Neutrophil (primary cell): ENCODE measurements around the gene ACBD6.

Experiments used
- H3K27ac ChIP-seq: fragments of 200-600 bp; sonication (generic); 2 replicates; pipeline ENCODE4 v1.5.1; 2016; ENCODE audit warnings: mild to moderate bottlenecking, moderate library complexity
- H3K27me3 ChIP-seq: fragments of 200-600 bp; sonication (generic); 2 replicates; pipeline ENCODE4 v1.6.0; 2016; ENCODE audit warnings: mild to moderate bottlenecking
- H3K36me3 ChIP-seq: fragments of 200-600 bp; sonication (generic); 2 replicates; pipeline ENCODE4 v1.5.1; 2017
- H3K4me1 ChIP-seq, 2 experiments: fragments of 200-600 bp in 1 of 2; sonication (generic) in 1 of 2; 1 replicate in 1 of 2; 2 replicates in 1 of 2; pipeline versions ENCODE4 v1.5.1 to v1.6.1; 2013 to 2016; ENCODE audit warnings: low read depth in 1 of 2, low read length in 1 of 2, mild to moderate bottlenecking in 1 of 2, moderate library complexity in 1 of 2; ENCODE audit not compliant: control insufficient read depth in 1 of 2, insufficient read depth in 1 of 2
- H3K4me3 ChIP-seq, 2 experiments: fragments of 200-600 bp in 1 of 2; sonication (generic) in 1 of 2; 1 replicate in 1 of 2; 2 replicates in 1 of 2; pipeline ENCODE4 v1.5.1; 2013 to 2016; ENCODE audit warnings: low read depth in 1 of 2, low read length in 1 of 2, mild to moderate bottlenecking in 1 of 2, moderate library complexity in 1 of 2
- H3K9me3 ChIP-seq: fragments of 200-600 bp; sonication (generic); 2 replicates; pipeline ENCODE4 v1.5.1; 2016
- TF ChIP-seq, protein P1 (sequence below): fragments of 200-600 bp; sonication (generic); IDR thresholded peaks from 2 replicates; pipeline ENCODE4 v1.5.1; 2016; ENCODE audit warnings: antibody characterized with exemption

The ACBD6 gene

DNA sequence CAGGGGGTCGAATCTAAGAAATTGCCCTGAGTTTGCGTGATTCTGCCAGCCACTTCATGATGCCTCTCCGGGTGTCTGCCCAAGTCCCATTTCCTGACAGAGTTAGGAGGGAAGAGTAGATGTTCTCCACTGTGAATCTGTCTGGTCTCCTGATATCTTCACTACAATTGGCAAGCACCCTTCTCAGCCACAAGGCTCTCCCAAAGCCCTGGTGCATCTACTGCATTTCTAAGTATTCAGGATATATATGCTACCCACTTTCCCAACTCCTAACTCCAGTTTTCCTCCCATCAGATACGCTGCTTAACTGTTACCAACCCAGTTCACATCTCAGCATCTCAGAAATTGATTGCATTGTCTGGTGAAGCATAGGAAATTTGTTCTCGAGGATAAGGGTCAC lies 30.5 kb upstream of the ACBD6 start:
- TF ChIP-seq, protein P1, sequence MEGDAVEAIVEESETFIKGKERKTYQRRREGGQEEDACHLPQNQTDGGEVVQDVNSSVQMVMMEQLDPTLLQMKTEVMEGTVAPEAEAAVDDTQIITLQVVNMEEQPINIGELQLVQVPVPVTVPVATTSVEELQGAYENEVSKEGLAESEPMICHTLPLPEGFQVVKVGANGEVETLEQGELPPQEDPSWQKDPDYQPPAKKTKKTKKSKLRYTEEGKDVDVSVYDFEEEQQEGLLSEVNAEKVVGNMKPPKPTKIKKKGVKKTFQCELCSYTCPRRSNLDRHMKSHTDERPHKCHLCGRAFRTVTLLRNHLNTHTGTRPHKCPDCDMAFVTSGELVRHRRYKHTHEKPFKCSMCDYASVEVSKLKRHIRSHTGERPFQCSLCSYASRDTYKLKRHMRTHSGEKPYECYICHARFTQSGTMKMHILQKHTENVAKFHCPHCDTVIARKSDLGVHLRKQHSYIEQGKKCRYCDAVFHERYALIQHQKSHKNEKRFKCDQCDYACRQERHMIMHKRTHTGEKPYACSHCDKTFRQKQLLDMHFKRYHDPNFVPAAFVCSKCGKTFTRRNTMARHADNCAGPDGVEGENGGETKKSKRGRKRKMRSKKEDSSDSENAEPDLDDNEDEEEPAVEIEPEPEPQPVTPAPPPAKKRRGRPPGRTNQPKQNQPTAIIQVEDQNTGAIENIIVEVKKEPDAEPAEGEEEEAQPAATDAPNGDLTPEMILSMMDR: no peak
- Histone ChIP-seq H3K4me3 (no peak overlapping the region), H3K9me3 (no peaks in the 10 kb centered on the region), H3K27ac (no peak overlapping the region), H3K36me3 (no peaks in the 10 kb centered on the region), H3K4me1 (no peaks in the 10 kb centered on the region), H3K27me3 (peaks cover 3% of the 10 kb centered on the region)

DNA sequence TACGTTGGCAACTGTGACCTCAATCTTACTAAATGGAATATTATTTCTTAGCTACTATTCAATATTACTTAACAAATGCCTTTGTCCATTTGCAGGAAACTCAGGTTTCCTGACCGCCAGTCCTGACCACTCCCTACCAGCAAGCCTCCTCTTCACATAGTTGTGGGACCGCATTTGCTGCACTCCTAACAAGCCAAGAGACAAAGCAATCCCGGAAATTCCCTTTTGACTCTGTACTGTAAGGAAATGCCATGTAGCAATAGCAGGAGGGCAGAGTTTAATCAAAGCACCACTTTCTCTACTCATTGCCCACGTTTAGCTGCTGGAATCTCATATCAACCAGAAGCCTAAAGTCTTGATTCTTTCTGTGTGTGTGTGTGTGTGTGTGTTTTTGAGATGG lies 28.1 kb upstream of the ACBD6 start:
- Histone ChIP-seq H3K9me3 (no peaks in the 10 kb centered on the region), H3K27me3 (no peaks in the 10 kb centered on the region), H3K4me3 (no peak overlapping the region), H3K27ac (no peak overlapping the region), H3K36me3 (no peaks in the 10 kb centered on the region), H3K4me1 (no peaks in the 10 kb centered on the region)
- TF ChIP-seq, protein P1: no peak

GRCh38 chr1:180528868-180529470 lies 26.6 kb upstream of the ACBD6 start:
- Histone ChIP-seq H3K4me1 (no peaks in the 10 kb centered on the region), H3K27ac (no peak overlapping the region)
- TF ChIP-seq, protein P1: no peak

DNA sequence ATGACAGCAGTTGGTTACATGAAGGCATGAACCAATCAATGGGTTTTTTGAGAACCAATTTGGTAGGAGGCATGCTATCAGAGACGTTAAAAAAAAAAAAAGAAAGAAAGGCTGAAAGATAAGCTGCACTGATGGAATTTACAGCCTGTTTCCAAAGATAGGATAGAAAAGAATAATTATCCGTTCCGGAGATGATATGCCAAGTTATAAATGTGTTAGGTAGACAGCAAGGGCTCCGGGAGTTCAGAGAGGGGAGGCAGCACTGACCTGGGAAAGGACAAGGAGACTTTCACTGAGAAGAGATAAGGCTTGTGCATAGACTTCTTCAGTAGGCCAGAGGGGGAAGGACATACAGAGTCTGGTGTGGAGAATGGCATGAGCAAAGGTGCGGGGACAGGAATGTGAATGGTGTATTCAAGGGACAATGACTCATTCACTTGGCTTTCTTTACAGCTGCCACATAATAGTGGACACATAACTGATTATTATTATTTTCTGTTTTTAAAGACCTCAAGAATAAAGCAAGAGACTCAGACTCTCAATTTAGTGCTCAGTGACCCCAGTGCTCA lies 24.8 kb upstream of the ACBD6 start:
- Histone ChIP-seq H3K27ac (no peak overlapping the region), H3K9me3 (no peaks in the 10 kb centered on the region), H3K27me3 (no peaks in the 10 kb centered on the region), H3K4me1 (no peaks in the 10 kb centered on the region), H3K36me3 (no peaks in the 10 kb centered on the region), H3K4me3 (no peak overlapping the region)
- TF ChIP-seq, protein P1: no peak

More at GRCh38 chr1:180528868-180529470, 26.6 kb upstream of the ACBD6 start:
- Histone ChIP-seq H3K27me3 (no peaks in the 10 kb centered on the region), H3K36me3 (no peaks in the 10 kb centered on the region), H3K9me3 (no peaks in the 10 kb centered on the region), H3K4me3 (no peak overlapping the region)

DNA sequence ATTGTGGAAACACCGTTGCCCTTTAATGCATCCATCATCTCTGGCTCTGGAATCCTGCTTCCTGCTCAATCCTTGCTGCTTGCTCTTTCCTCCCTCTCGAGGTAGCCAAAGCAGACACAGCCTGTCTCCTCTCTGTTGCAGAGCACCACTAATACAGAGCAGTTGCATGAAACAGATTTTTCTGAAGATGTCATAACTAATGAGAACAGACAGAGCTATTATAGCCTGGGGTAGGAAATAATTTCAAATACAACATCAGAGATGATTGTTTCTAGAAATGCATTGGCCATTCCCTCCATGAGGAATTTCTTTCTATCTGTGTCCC lies 23.3 kb upstream of the ACBD6 start:
- Histone ChIP-seq H3K9me3 (no peaks in the 10 kb centered on the region), H3K27me3 (no peaks in the 10 kb centered on the region), H3K4me3 (no peak overlapping the region), H3K36me3 (no peaks in the 10 kb centered on the region), H3K27ac (no peak overlapping the region), H3K4me1 (no peaks in the 10 kb centered on the region)
- TF ChIP-seq, protein P1: no peak
